NCI-H2196 (cell line): ENCODE data around the gene MAPK1IP1L.

Experiments used
- DNase-seq: peaks from one replicate; lab custom pipeline; 2025; ENCODE audit not compliant: unreplicated experiment; lab: John Stamatoyannopoulos, UW

The MAPK1IP1L gene

DNA sequence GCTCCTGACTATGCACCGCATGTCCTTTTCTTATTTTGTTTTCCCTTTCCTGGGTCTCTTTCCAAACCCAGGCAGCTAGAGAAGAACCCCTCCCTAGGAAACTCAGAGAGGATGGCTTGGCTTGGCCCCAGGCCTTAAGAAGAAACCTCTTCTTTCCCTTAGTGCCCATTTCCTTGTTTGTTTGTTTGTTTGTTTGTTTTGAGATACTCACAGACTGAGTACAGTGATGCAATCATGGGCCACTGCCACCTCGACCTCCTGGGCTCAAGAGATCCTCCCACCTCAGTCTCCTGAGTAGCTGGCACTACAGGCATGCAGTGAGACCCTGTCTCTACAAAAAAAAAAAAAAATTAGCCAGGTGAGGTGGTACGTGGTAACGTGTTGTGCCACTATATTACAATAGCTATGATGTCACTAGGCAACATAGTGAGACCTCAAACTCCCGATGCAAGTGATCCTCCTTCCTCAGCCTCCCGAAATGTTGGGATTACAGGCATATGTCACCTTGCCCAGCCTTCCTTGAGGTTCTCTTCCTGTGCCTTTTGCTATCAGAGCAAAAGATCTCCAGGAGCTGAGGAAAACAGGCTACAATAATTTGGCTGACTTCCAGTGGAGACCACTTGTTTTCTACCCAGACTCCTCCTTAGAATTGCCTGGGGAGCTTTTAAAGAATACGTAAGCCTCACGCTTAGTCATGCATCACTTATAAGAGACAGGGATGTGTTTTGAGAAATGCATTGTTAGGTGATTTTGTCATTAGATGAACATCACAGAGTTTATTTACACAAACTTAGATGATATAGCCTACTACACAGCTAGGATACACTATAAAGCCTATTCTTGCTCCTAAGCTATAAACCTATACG is 43.1 kb downstream of the MAPK1IP1L start:
- no peak for DNase-seq

DNA sequence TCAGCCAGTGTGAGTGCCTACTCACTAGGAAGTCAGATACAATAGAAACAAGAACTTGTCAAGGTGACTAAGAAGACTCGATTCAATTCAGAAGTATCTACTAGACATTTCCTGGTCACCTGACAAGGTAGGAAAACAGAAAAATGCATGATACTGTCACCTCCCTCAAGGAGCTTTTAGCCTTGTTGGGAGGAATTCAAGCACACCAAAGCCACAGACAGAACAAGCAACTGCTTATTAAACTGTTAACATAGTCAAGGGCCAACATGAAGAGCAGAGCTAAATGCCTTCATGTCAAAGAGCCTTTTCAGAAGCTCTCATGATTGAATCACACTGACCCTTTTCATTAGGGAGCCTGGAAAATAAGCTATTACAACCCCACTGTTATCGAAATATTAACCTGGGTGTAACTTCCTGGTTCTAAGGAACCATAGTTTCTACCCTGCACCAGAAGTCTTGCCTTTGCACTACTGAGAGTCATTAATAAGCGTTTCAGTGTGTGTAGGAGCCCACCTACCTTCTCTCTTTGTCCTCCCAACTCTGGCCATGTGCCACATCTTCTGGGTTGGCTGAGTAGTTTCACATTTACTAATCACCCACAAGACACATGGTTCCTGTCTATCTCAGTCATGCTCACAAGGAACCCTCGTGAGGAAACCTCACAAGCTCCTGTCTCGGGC is 46.6 kb downstream of the MAPK1IP1L start:
- DNase-seq, result peak; percentile 17

DNA sequence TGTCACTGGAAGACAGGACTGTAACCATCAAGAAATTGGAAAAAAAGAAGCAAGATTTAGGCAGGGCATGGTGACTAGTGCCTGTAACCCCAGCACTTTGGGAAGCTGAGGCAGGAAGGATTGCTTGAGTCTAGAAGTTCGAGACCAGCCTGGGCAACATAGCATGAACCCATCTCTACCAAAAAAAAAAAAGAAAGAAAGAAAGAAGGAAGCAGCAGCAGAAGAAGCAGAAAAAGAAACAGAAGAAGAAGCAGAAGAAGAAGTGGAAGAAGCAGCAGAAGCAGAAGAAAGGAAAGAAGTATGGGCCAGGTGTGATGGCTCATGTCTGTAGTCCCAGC is 47.1 kb downstream of the MAPK1IP1L start:
- no peak for DNase-seq

DNA sequence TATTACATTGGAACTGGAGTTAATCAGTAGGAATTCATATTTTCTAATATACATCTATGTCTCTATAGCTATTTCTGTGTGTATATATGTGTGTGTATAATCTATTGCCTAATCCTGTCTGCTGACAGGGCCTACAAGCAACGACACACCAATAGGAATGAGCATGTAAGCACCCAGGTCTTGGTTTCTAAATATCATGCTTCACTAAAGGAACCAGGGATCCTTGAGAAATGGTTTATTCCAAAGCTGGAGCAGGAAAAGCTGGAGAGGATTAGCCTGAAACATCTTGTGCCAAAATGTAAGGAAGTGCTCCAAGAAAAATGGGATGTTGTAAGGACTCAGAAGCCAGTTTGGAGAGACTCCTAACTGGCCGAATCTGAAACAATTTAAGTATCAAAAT is 48.3 kb downstream of the MAPK1IP1L start:
- DNase-seq, result no peak

DNA sequence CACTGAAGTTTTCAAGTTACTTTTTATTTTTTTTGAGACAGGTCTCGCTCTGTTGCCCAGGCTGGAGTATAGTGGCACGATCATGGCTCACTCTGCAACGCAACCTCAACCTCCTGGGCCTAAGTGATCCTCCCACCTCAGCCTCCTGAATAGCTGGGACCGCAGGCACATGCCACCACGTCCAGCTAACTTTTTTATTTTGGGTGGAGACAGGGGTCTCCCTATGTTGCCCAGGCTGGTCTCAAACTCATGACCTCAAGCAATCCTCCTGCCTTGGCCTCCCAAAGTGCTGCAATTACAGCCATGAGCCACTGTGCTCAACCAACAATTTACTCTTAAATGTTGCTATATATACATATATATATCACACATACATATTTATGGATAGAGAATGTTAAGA is 50.3 kb downstream of the MAPK1IP1L start:
- DNase-seq, result no peak

- DNase-seq, result peak; percentile 92
Observed at GRCh38 chr14:55102141-55102621, 50.7 kb downstream of the MAPK1IP1L start.

- DNase-seq, result peak; percentile 77
Observed at GRCh38 chr14:55103005-55103640, 51.7 kb downstream of the MAPK1IP1L start.

- no peak for DNase-seq
Observed at GRCh38 chr14:55103971-55104954, 52.8 kb downstream of the MAPK1IP1L start.

DNA sequence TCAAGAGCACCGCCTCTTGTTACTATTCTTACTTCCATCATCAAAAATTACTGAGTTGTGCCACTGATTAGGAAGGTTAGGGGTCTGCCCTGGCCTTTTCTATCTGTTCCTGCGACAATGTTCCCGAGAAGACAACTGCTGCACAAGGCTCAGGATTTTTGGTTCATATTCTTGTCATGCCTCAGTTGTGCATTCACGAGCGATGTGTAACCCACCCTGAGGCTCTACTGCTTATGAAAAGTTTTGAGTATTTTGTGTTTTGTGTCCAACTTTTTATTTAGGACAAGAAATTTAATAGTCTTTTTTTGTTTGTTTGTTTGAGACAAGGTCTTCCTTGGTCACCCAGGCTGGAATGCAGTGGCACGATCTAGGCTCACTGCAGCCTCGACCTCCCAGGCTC is 54.5 kb downstream of the MAPK1IP1L start:
- DNase-seq, result no peak

DNA sequence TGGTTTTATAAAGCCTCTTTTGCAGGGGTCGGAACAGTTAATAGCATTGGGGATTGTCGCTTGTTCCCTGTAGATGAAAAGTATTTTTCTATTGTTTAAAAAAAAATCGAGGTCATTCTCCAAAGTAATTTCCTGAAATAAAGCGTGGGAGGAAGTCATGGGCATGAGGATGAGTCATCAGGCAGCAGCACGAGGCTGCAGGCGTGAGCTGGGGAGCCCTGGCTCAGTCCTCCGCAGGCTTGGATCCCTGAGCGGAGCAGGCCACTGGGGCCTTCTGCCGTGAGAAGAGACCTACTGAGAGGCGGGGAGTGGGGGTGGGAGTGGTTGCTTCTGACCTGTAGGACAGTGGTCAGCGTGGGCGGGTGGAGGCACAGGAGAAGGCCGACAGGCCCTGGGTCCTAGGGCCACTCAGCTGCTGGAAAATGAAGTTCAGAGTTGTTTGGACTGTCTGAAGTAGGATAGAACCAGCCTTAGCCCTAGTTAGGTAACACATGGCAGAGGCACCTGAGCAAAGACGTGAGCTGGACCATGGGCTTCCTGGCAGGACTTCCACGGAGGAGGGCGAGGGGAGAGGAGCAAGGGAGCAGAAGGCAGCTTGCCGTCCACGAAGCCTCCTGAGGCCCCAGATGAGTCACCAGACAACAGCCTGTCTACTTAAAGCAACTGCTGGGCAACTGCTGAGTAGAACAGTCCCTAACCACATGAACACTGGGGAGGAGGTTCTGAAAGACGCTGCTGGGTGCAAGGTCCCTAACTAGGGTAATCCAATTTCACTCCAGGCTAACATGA is 56.5 kb downstream of the MAPK1IP1L start:
- DNase-seq, result no peak

GRCh38 chr14:55109836-55110235 is 58.4 kb downstream of the MAPK1IP1L start:
- DNase-seq, result no peak

DNA sequence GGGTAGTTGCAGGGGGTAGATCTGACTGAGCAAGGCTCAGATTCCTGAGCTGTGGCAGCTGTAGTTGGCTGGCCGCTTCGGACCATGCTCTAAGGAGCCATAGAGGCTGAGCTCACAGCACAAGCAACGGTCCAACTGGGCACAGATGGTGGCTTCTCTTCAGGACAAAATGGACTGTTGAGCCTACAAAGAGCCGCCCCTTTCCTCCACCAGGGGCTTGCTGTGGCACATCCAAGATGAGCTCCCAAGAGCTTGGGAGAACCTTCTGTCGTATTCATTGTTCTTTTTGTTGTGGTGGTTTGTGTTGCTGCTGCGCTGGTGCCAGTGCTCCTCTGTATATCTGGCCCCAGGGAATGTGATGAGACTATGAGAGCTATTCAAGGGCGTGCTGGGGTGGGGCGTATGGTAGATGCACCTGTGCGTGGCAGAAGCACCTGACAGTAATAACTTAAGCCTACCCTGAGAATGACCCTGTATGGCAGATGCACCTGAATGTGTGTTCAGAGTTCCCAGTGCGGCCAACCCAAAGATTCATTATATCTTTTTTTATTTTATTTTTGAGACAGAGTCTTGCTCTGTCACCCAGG is 59.8 kb downstream of the MAPK1IP1L start:
- DNase-seq, result no peak

DNA sequence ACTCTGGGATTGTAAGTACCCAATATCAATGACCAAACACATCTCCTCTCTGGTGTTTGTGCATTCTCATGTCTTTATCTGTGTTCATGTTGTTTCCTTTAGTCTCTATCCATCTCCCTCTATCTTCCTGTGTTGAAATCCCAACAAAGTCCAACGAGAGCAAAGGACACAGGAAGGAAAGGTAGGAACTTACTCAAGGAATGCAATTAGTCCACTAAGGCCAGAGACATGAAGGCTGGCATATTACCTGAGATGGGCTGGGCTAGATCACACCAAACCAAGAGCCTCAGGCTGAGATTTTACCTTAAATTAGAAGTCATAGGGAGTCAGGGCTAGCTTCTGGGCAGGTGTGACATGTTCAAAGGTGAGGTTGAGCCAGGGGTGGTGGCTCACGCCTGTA is 63.3 kb downstream of the MAPK1IP1L start:
- DNase-seq, result no peak

DNA sequence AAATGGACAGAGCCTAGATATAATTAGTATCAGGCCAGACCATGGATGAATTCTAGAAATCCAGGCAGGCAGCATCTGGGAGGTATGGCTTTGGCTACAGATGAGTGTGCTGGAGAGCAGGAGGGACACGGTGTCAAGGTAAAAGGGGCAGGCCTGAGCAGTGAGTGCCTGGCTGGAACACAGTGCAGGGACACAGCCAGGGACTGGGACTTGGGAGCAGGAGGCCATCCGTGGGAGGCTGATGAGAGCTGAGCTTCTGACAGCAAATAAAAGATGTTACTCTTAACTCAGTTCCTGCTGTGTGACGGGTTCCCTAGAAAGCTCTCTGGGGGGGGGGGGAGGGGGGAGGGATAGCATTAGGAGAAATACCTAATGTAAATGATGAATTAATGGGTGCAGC is 64.0 kb downstream of the MAPK1IP1L start:
- DNase-seq, result no peak

DNA sequence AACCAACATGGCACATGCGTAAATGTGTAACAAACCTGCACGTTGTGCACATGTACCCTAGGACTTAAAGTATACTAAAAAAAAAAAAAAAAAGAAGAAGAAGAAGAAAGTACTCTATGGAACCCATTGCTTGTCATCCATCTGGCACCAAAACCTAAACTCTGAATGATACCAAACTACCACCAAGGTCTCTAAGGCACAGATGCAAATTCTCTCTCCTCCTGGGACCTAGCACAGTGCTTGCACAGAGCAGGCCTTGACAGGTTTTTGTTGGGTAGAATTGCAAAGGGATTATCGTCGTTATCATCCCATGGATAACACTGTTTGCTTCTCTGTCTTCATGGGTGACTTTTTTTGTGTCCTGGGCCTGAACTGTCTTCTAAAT is 64.4 kb downstream of the MAPK1IP1L start:
- no peak for DNase-seq

GRCh38 chr14:55116246-55117030 is 65.0 kb downstream of the MAPK1IP1L start:
- no peak for DNase-seq

DNA sequence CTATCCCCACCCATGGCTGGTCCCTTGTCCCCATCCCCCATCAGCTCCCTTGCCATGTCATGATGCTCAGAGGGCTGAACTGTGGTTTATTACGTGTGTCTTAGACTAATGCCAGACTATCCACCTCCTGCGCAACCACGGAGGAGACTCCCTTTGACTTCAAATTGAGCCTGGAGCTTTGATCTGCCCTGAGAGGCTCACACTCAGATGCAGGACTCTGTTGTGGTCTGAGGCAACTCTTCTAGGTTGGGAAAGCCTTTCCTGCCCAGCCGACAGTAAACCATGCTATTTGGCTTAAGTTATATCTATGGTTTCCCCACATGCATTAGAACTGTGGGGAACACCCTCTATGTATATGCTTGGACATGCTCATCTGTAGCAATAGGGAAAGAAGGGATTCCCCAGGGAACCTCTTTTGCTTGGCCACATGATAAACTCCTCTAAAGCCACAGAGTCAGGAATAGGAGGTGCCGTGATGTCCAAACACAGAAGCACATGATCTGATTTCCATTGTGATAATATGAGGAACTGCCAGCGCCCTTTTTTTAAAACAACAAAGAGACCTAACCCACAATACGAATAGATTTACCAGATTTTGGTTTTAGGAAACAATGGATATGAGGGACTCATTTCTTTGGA is 66.5 kb downstream of the MAPK1IP1L start:
- no peak for DNase-seq

DNA sequence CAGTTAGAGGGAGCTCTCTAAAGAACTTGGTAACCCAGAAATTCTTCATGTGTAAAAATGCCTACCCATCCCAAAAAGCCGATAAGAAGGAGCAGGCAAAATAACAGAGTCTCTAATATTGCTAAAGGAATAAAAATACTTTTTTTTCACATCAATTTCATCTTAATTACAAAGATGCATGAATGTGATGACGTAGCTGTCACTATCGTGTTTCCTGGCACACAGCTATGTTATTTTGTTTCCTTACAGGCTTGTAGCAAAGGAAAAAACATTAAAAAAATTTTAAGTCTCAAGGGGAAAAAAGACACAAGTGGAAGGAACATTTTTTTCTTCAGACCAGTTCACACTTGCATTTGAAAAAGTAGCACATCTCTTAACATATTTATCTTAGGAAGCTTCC is 67.3 kb downstream of the MAPK1IP1L start:
- no peak for DNase-seq
